GM12878 (cell line): ENCODE results near the gene PCDHGA6. TPM values are rescaled to one million over a fixed set of nuclear protein-coding genes. Genes with fewer than 3 reads are reported as not detected.

Experiments
- MEF2A ChIP-seq: IDR thresholded peaks from 2 replicates; pipeline ENCODE4 v1.6.1; 2011; ENCODE audit warnings: low read depth, mild to moderate bottlenecking, low read length, moderate library complexity; ENCODE audit not compliant: insufficient read depth
- PAX8 ChIP-seq: fragments of 450-650 bp; IDR thresholded peaks from 2 replicates; pipeline ENCODE4 v1.6.1; 2017; ENCODE audit warnings: mild to moderate bottlenecking, moderate library complexity
- RELB ChIP-seq: fragments of 450-650 bp; IDR thresholded peaks from 2 replicates; pipeline ENCODE4 v1.6.1; 2017; ENCODE audit warnings: low read depth, mild to moderate bottlenecking, moderate library complexity
- RUNX3 ChIP-seq: IDR thresholded peaks from 2 replicates; pipeline ENCODE4 v1.6.1; 2012; ENCODE audit warnings: low read length, inconsistent platforms
- ZBTB11 ChIP-seq: fragments of 450-650 bp; formaldehyde crosslinking; IDR thresholded peaks from 2 replicates; pipeline ENCODE4 v1.5.0; 2022; ENCODE audit warnings: mild to moderate bottlenecking, missing genetic modification characterization
- ZZZ3 ChIP-seq: IDR thresholded peaks from 2 replicates; pipeline ENCODE4 v1.6.1; 2011; ENCODE audit warnings: low read depth; ENCODE audit not compliant: control insufficient read depth, insufficient read length
- polyA plus RNA-seq, 11 experiments: library from polyadenylated mRNA; depleted of rRNA in 4 of 11; unstranded in 6 of 11; stranded (reverse) in 5 of 11; fragments of >200 nt; fragmentation: Nextera tagmentation in 4 of 11; fragmentation: Illumina TruSeq in 1 of 11; extraction: Ambion mirVana in 4 of 11; extraction: Trizol in 1 of 11; gene quantifications; 1 replicate in 1 of 11; 2 replicates in 10 of 11; pipeline versions ENCODE4 v1.2.1 to v1.2.3, GENCODE V29; 2011 to 2016; ENCODE audit warnings: inconsistent platforms in 2 of 11, missing spikeins in 2 of 11, low read depth in 1 of 11
- total RNA-seq, 4 experiments: library from RNA; depleted of rRNA in 3 of 4; stranded (reverse); fragments of >200 nt in 3 of 4; fragmentation: Illumina TruSeq in 1 of 4; extraction: Trizol in 1 of 4; gene quantifications; 2 replicates each; pipeline versions ENCODE4 v1.2.1 to v1.2.3, GENCODE V29; 2013 to 2021

The PCDHGA6 gene
- total and polyA plus RNA-seq, 10 of the 15 experiments (the other 5 are each of a cell fraction or from before 2014, with no cell fraction given) = 0.04 to 0.60 (median 0.15) TPM; not detected in 3

- TF ChIP-seq ZBTB11 (no peak), RUNX3 (no peak), PAX8 (no peak), RELB (no peak), MEF2A (no peak), ZZZ3 (no peak)
- TF ChIP-seq, all 136 proteins: peak for 0
Observed at GRCh38 chr5:141363952-141364660, 9.6 kb upstream of the PCDHGA6 start, which contains the start of gene PCDHGA5 (continued).
